Naive thymus-derived CD8-positive, alpha-beta T cell (primary cell): ENCODE results near the gene CEP57. TPM values are rescaled to one million over a fixed set of nuclear protein-coding genes. Genes with fewer than 3 reads are reported as not detected.
"Not testable (repeated sequence)": the region's sequence is repeated elsewhere in the genome, so short reads cannot be mapped to it uniquely, and the experiment has no call there.

Source experiments
- ATAC-seq, 2 donors: fragments of 150-1000 bp; cut with Tn5 transposase in 1 of 2; sonication (Bioruptor Pico), chemical (Tn5 transposase) in 1 of 2; 1 replicate in 1 of 2; 2 replicates in 1 of 2; pipeline ENCODE4 v1.10.0; 2021; ENCODE audit warnings: mild to moderate bottlenecking in 2 of 2, moderate library complexity in 2 of 2
- POLR2A ChIA-PET: fragments of 350-600 bp; sonication (Branson Sonifier 250); formaldehyde crosslinking; loops from one replicate; lab custom pipeline; 2021; ENCODE audit warnings: antibody characterized with exemption; lab: Charles Lee
- DNase-seq, 10 donors: peaks; one replicate each; pipeline versions ENCODE4 v3.0.0 to v3.0.0-alpha.2; 2020 to 2022
- H3K27ac Mint-ChIP-seq, 10 donors: one replicate each; pipeline ENCODE4 v1.8.0; 2020 to 2022; ENCODE audit warnings: mild to moderate bottlenecking in 10 of 10, mixed read lengths in 10 of 10, moderate library complexity in 4 of 10, inconsistent platforms in 1 of 10
- H3K27me3 Mint-ChIP-seq, 5 donors: one replicate each; pipeline ENCODE4 v1.8.0; 2021 to 2022; ENCODE audit warnings: mixed read lengths in 5 of 5
- H3K36me3 Mint-ChIP-seq, 3 donors: one replicate each; pipeline ENCODE4 v1.8.0; 2020 to 2022; ENCODE audit warnings: mixed read lengths in 3 of 3, mild to moderate bottlenecking in 2 of 3, inconsistent platforms in 1 of 3
- H3K4me1 Mint-ChIP-seq, 4 donors: one replicate each; pipeline ENCODE4 v1.8.0; 2021 to 2022; ENCODE audit warnings: mixed read lengths in 4 of 4
- H3K4me3 Mint-ChIP-seq, 10 donors: one replicate each; pipeline ENCODE4 v1.8.0; 2020 to 2022; ENCODE audit warnings: mild to moderate bottlenecking in 10 of 10, mixed read lengths in 10 of 10, moderate library complexity in 6 of 10, inconsistent platforms in 1 of 10
- H3K9me3 Mint-ChIP-seq, 9 donors: one replicate each; pipeline ENCODE4 v1.8.0; 2020 to 2022; ENCODE audit warnings: mixed read lengths in 9 of 9, mild to moderate bottlenecking in 3 of 9, inconsistent platforms in 1 of 9, moderate library complexity in 1 of 9
- polyA plus RNA-seq, 3 donors: library from polyadenylated mRNA; unstranded; fragments of 300-500 nt; fragmentation: Illumina TruSeq; gene quantifications; one replicate each; pipeline ENCODE4 v1.2.3, GENCODE V29; 2021
- total RNA-seq, 8 experiments: library from RNA in 2 of 8; stranded (reverse) in 2 of 8; gene quantifications; one replicate each; pipeline ENCODE4 v1.2.3 and lab custom pipeline; 2021 to 2026

Gene CEP57
- total and polyA plus RNA-seq, 5 experiments from 2014 or later: 53.0 to 82.5 (median 64.2) TPM

GRCh38 chr11:95833378-95833777, 43.1 kb downstream of the CEP57 start:
- POLR2A ChIA-PET: interaction anchor here (0.6 kb wide), 1 partner anchor 17 kb away, joined by 3 read pairs; no protein-coding TSS in a partner anchor
- DNase-seq: no peak
- Mint-ChIP-seq H3K36me3 (peaks cover 0 to 72% (median 15%) of the 10 kb centered on the region in 3 donors), H3K4me3 (no peak overlapping the region), H3K27ac (peak overlapping the region in 2 of 10 donors; percentile 29 to 63), H3K27me3 (no peaks in the 10 kb centered on the region), H3K9me3 (no peaks in the 10 kb centered on the region), H3K4me1 (peaks cover 0 to 3% (median 0%) of the 10 kb centered on the region in 4 donors)
- ATAC-seq: no peak

- no peaks in the 10 kb centered on the region for H3K9me3 Mint-ChIP-seq
- no peak overlapping the region for H3K4me3 Mint-ChIP-seq
- H3K36me3 Mint-ChIP-seq: peaks cover 0 to 75% (median 15%) of the 10 kb centered on the region in 3 donors
- ATAC-seq: no peak
- POLR2A ChIA-PET: interaction anchor here (0.9 to 1.5 kb wide), 4 partner anchors 10 to 558 kb away, joined by 3 to 5 read pairs (median 3); partner anchors contain the start of genes CCDC82, JRKL and MAML2
- no peaks in the 10 kb centered on the region for H3K27me3 Mint-ChIP-seq
- H3K4me1 Mint-ChIP-seq: peaks cover 0 to 3% (median 0%) of the 10 kb centered on the region in 4 donors
- H3K27ac Mint-ChIP-seq: peak overlapping the region in 2 of 10 donors; percentile 1 to 15
- DNase-seq: no peak
Measured at GRCh38 chr11:95835351-95835750, 45.1 kb downstream of the CEP57 start.

- peak; percentile 84 to 92 for ATAC-seq
- H3K4me3 Mint-ChIP-seq: no peak overlapping the region
- no peaks in the 10 kb centered on the region for H3K9me3 Mint-ChIP-seq
- H3K36me3 Mint-ChIP-seq: peaks cover 0 to 71% (median 12%) of the 10 kb centered on the region in 3 donors
- peaks cover 0 to 3% (median 0%) of the 10 kb centered on the region in 4 donors for H3K4me1 Mint-ChIP-seq
- H3K27ac Mint-ChIP-seq: peak overlapping the region in 5 of 10 donors; percentile 1 to 70 (median 8)
- H3K27me3 Mint-ChIP-seq: no peaks in the 10 kb centered on the region
- POLR2A ChIA-PET: interaction anchor here (0.9 to 1.5 kb wide), 5 partner anchors 9 to 590 kb away, joined by 3 to 5 read pairs (median 3); partner anchors contain the start of genes CCDC82, JRKL and MAML2
- DNase-seq: peak; percentile 22 to 77 (median 51)
Measured at GRCh38 chr11:95835768-95836488, 45.6 kb downstream of the CEP57 start.

- H3K27me3 Mint-ChIP-seq: no peaks in the 10 kb centered on the region
- DNase-seq (no peak), ATAC-seq (no peak)
- H3K4me3 Mint-ChIP-seq: no peak overlapping the region
- POLR2A ChIA-PET: interaction anchor here (0.9 to 1.3 kb wide), 2 partner anchors 9 to 499 kb away, joined by 3 read pairs; no protein-coding TSS in a partner anchor
- H3K36me3 Mint-ChIP-seq: peaks cover 0 to 53% (median 2%) of the 10 kb centered on the region in 3 donors
- no peak overlapping the region for H3K27ac Mint-ChIP-seq
- H3K4me1 Mint-ChIP-seq: no peaks in the 10 kb centered on the region
- H3K9me3 Mint-ChIP-seq: no peaks in the 10 kb centered on the region
Measured at GRCh38 chr11:95845167-95845566, 54.9 kb downstream of the CEP57 start.

GRCh38 chr11:95849087-95849825, 59.0 kb downstream of the CEP57 start:
- POLR2A ChIA-PET: no interaction called here
- DNase-seq (peak in 3 of 10 donors; percentile 15 to 25 (median 15)), ATAC-seq (no peak)
- Mint-ChIP-seq H3K9me3 (no peaks in the 10 kb centered on the region), H3K4me1 (no peaks in the 10 kb centered on the region), H3K36me3 (peaks cover 0 to 40% (median 5%) of the 10 kb centered on the region in 3 donors), H3K27ac (peak overlapping the region in 2 of 10 donors; percentile 38 to 47), H3K4me3 (no peak overlapping the region), H3K27me3 (no peaks in the 10 kb centered on the region)

GRCh38 chr11:95850137-95850536, 59.8 kb downstream of the CEP57 start:
- POLR2A ChIA-PET: interaction anchor here (0.9 kb wide), 1 partner anchor 17 kb away, joined by 3 read pairs; no protein-coding TSS in a partner anchor
- Mint-ChIP-seq H3K36me3 (peaks cover 0 to 31% (median 5%) of the 10 kb centered on the region in 3 donors), H3K9me3 (no peaks in the 10 kb centered on the region), H3K4me3 (no peak overlapping the region), H3K27ac (no peak overlapping the region), H3K27me3 (no peaks in the 10 kb centered on the region), H3K4me1 (no peaks in the 10 kb centered on the region)
- ATAC-seq: no peak
- no peak for DNase-seq

- H3K4me1 Mint-ChIP-seq: no peaks in the 10 kb centered on the region
- DNase-seq (no peak), ATAC-seq (no peak)
- POLR2A ChIA-PET: no interaction called here
- H3K4me3 Mint-ChIP-seq: no peak overlapping the region
- H3K9me3 Mint-ChIP-seq: no peaks in the 10 kb centered on the region
- no peaks in the 10 kb centered on the region for H3K27me3 Mint-ChIP-seq
- peaks cover 0 to 39% (median 6%) of the 10 kb centered on the region in 3 donors for H3K36me3 Mint-ChIP-seq
- H3K27ac Mint-ChIP-seq: peak overlapping the region in 2 of 10 donors; percentile 4 to 53
Measured at GRCh38 chr11:95853138-95853537, 62.8 kb downstream of the CEP57 start.

GRCh38 chr11:95853862-95854261, 63.6 kb downstream of the CEP57 start:
- no peak for ATAC-seq
- POLR2A ChIA-PET: no interaction called here

GRCh38 chr11:95854362-95854761, 64.1 kb downstream of the CEP57 start:
- Mint-ChIP-seq H3K36me3 (peaks cover 0 to 45% (median 6%) of the 10 kb centered on the region in 3 donors), H3K27ac (peak overlapping the region in 2 of 10 donors; percentile 10 to 19)
- H3K4me1 Mint-ChIP-seq, DNase-seq, ATAC-seq, POLR2A ChIA-PET, H3K9me3 Mint-ChIP-seq, H3K27me3 Mint-ChIP-seq, H3K4me3 Mint-ChIP-seq: not testable (repeated sequence)

More at GRCh38 chr11:95853862-95854261, 63.6 kb downstream of the CEP57 start:
- Mint-ChIP-seq H3K9me3 (no peaks in the 10 kb centered on the region), H3K4me3 (no peak overlapping the region), H3K4me1 (no peaks in the 10 kb centered on the region), H3K36me3 (peaks cover 0 to 44% (median 6%) of the 10 kb centered on the region in 3 donors), H3K27me3 (no peaks in the 10 kb centered on the region), H3K27ac (peak overlapping the region in 3 of 10 donors; percentile 4 to 55 (median 10))
- no peak for DNase-seq

GRCh38 chr11:95860024-95860423, 69.7 kb downstream of the CEP57 start:
- DNase-seq, POLR2A ChIA-PET: not testable (repeated sequence)

GRCh38 chr11:95863486-95864140, 73.3 kb downstream of the CEP57 start:
- DNase-seq (no peak), ATAC-seq (no peak)
- Mint-ChIP-seq H3K27me3 (no peaks in the 10 kb centered on the region), H3K9me3 (no peaks in the 10 kb centered on the region), H3K4me3 (no peak overlapping the region), H3K4me1 (peaks cover 0 to 7% (median under 1%) of the 10 kb centered on the region in 4 donors), H3K27ac (no peak overlapping the region), H3K36me3 (peaks cover 4 to 60% (median 16%) of the 10 kb centered on the region in 3 donors)
- POLR2A ChIA-PET: interaction anchor here (0.5 kb wide), 1 partner anchor 307 kb away, joined by 3 read pairs; no protein-coding TSS in a partner anchor

More at GRCh38 chr11:95860024-95860423, 69.7 kb downstream of the CEP57 start:
- H3K4me1 Mint-ChIP-seq, ATAC-seq, H3K9me3 Mint-ChIP-seq, H3K27me3 Mint-ChIP-seq, H3K4me3 Mint-ChIP-seq: not testable (repeated sequence)
- Mint-ChIP-seq H3K36me3 (peaks cover 4 to 74% (median 14%) of the 10 kb centered on the region in 3 donors), H3K27ac (peak overlapping the region in 1 of 10 donors; percentile 60)

GRCh38 chr11:95867105-95867504, 76.8 kb downstream of the CEP57 start:
- no peaks in the 10 kb centered on the region for H3K9me3 Mint-ChIP-seq
- no peak for ATAC-seq
- H3K36me3 Mint-ChIP-seq: peaks cover 0 to 34% (median 11%) of the 10 kb centered on the region in 3 donors
- H3K27ac Mint-ChIP-seq: no peak overlapping the region
- no peak for DNase-seq
- POLR2A ChIA-PET: no interaction called here
- H3K27me3 Mint-ChIP-seq: no peaks in the 10 kb centered on the region
- H3K4me1 Mint-ChIP-seq: peaks cover 0 to 7% (median 2%) of the 10 kb centered on the region in 4 donors
- H3K4me3 Mint-ChIP-seq: no peak overlapping the region
